Hepatocyte (in vitro differentiated cells): ENCODE data around the gene PTPN12.

Experiments used
- CTCF ChIP-seq: fragments of 200-600 bp; sonication (generic); IDR thresholded peaks from 2 replicates; pipeline ENCODE4 v1.5.1; 2016; ENCODE audit warnings: antibody characterized with exemption, mild to moderate bottlenecking; ENCODE audit not compliant: poor library complexity
- EZH2 ChIP-seq: fragments of 200-600 bp; sonication (generic); IDR thresholded peaks from 2 replicates; pipeline ENCODE4 v1.6.1; 2016; ENCODE audit warnings: antibody characterized with exemption, mild to moderate bottlenecking, borderline replicate concordance
- EZH2phosphoT487 ChIP-seq: fragments of 200-600 bp; sonication (generic); IDR thresholded peaks from one replicate; pipeline ENCODE4 v1.6.1; 2018; ENCODE audit warnings: antibody characterized with exemption, mild to moderate bottlenecking, low read depth, moderate library complexity; ENCODE audit not compliant: unreplicated experiment, severe bottlenecking

GRCh38 chr7:77579797-77580196 lies 42.7 kb downstream of the PTPN12 start:
- no peak for TF ChIP-seq CTCF
- no peak for TF ChIP-seq EZH2phosphoT487
- no peak for TF ChIP-seq EZH2
